Breast epithelium (tissue), 3 donors: ENCODE results near the gene GAS7.

Experiments used
- CTCF ChIP-seq, 3 donors: fragments of 450-650 bp; IDR thresholded peaks; one replicate each; pipeline ENCODE4 v1.5.1; 2016 to 2017; ENCODE audit warnings: antibody characterized with exemption in 3 of 3, mild to moderate bottlenecking in 3 of 3, moderate library complexity in 3 of 3
- POLR2A ChIP-seq: fragments of 450-650 bp; IDR thresholded peaks from one replicate; pipeline ENCODE4 v1.6.1; 2016; ENCODE audit warnings: antibody characterized with exemption, mild to moderate bottlenecking, moderate library complexity

GRCh38 chr17:9897372-9897968 is 300.9 kb downstream of the GAS7 start:
- no peak for TF ChIP-seq CTCF (IDR thresholded peaks at IDR 0.05)
- no peak for TF ChIP-seq POLR2A
